DMS114 treated with DMSO at 0.1 percent for 48 hours (cell line): Measurements from ENCODE around the gene TCEAL3.
"Not testable (repeated sequence)": the region's sequence is repeated elsewhere in the genome, so short reads cannot be mapped to it uniquely, and the experiment has no call there.

Experiments used
- DNase-seq: peaks from one replicate; lab custom pipeline; 2025; ENCODE audit not compliant: unreplicated experiment; lab: John Stamatoyannopoulos, UW

TCEAL3 gene

DNA sequence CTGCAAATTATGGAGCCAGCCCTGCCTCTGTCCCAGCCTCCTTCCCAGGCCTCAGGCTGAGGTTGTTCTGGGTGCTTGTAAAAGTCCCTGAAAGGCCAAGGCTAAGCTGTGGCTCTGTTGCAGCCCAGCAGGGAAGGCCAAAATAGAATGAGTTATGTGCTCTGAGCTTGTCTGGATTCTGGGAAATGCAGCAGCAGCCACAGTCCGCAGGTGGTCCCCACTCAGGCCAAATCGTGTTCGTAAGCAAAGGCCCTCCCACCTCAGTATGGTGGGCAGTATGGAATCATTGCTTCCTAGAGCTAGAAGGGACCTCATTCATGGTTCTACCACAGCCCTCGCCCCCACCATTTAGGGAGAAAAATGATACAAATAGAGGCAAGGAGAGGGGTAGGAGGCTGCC lies 16.3 kb downstream of the TCEAL3 start:
- DNase-seq: no peak

DNA sequence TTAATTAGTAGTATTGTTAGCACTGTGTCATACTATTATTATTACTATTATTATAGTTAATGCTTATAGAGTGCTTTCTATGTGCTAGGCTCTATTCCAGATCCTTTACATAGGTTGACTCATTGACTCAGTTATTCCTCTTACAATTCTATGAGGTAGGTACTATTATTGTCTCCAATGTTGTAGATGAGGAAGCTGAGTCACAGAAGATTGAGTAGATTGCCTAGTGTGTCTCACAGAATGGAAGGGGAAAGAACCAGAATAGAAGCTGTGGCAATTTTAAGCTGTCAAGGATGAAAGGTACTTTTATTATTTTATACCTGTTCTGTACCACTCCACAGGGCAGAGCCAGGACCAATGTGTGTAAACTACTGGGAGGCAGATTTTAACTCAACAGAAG lies 19.1 kb downstream of the TCEAL3 start:
- no peak for DNase-seq

DNA sequence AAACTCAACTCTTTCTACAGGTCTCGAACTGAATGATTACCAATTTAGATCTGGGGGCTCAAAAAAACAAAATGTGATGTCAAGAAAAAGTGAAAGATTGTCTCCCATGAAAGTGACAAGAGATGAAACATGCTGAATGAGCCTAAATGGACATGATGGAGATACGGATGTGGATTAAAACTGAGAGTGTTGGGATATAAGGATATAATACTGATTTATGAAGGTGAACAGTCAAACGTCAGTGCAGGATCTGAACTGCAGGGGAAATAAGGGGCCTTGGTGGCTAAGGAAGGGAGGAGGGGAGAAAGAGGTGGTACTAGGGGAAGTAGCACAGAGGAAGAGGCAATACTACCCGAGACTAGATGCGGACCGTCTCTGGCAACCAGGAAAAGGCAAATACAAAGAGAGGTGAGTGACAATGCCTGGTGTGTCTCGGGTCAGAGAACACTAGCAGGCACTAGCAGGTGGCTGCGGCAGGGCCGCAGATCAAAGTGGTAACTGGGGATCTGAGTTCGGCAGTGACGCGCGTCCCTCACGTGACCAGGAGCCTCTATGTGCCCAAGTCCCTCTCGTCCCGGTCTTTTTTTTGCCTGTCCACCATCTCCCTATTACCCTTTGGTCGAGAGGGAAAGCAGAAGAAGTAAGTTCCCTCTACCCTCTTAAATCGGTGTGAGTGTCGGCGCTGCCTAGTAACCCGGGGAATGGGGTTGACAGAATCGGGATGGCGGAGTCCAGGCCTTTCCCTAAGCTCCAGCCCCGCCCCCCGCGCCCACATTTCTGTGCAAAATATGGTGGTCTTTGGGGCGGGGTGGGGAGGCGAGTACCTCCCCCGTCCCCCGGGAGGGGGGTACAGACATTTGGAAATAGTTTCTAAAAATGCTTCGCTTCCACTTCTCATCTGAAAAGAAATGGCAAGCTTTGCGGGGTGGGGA lies 20.9 kb downstream of the TCEAL3 start, which contains the start of gene TCEAL1:
TSS of gene TCEAL1 (plus strand) at position 590 of the 932 bp plus-strand sequence. CDS start 942 bp downstream, outside the sequence.
- peak; percentile 68 for DNase-seq

DNA sequence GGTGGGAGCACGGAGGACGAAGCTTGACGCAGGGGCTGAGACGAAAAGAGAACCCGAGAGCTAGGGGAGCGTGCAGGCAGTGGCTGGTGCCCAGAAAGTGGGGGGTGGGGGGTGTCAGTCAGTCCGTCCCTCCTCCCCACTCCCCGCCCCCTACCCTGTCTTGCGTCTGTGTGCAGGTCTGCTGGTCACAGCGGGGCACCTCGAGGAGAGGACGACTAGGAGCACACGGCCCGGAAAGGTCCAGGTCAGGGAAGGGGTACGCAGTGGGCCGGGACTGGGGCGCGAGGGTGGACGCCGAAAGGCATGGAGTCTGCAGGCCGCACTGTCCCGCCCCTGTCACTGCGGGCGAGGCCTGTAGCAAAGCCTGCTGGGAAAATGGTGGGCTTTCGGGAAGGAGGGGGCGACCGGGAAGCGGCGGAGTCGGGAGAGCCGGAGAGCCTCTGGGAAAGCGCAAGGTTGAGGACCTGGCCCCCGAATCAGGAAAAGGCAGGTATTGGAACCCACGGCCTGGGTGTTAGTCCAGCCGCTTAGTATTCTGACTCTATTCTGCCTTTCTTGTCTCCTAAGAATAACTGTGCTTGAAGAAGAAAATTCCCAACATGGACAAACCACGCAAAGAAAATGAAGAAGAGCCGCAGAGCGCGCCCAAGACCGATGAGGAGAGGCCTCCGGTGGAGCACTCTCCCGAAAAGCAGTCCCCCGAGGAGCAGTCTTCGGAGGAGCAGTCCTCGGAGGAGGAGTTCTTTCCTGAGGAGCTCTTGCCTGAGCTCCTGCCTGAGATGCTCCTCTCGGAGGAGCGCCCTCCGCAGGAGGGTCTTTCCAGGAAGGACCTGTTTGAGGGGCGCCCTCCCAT lies 21.8 kb downstream of the TCEAL3 start:
- peak; percentile 72 for DNase-seq

DNA sequence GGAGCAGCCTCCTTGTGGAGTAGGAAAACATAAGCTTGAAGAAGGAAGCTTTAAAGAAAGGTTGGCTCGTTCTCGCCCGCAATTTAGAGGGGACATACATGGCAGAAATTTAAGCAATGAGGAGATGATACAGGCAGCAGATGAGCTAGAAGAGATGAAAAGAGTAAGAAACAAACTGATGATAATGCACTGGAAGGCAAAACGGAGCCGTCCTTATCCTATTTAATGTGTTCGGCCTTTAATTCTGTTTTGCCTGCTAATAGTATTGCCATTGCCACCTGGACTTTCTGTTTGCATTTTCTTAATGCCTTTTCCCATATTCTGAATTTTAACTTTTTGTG lies 22.4 kb downstream of the TCEAL3 start:
- DNase-seq: no peak

DNA sequence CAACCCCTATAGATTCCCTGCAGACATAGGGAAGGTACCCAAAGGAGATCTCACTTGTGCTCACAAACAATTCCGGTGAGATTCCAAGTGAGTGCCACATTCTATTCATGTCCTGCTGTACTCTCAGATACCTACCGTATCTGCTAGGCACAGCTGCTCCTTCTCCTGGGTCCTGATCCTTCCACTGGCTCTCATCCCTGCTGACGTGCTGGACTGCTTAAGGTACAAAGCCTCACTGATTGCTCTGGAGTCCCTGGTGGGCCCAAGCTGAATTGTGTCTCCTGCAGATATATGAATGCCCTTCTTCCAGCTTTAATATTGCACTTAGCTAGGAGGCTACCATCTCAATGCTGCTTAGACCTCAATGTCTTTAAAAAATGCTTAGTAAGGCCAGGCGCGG lies 23.4 kb downstream of the TCEAL3 start:
- no peak for DNase-seq

DNA sequence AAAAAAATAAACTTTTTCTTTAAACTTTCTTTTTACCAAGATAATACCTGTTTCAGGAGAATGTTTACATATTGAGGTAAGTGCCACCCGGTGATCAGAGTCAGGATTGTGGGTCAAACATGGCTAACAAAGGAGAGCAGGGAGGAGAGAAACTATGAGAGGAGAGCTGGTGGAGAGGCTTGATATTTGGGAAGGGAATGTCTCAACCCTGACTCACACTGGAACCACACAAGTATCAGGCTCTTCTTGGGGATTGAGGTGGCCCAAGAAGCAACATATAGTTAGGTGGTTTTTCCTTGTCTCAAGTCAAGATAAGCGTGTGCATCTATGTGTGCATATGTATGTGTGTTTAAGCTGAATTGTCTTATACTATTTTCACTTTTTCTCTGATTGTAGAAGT lies 27.7 kb downstream of the TCEAL3 start:
- no peak for DNase-seq

DNA sequence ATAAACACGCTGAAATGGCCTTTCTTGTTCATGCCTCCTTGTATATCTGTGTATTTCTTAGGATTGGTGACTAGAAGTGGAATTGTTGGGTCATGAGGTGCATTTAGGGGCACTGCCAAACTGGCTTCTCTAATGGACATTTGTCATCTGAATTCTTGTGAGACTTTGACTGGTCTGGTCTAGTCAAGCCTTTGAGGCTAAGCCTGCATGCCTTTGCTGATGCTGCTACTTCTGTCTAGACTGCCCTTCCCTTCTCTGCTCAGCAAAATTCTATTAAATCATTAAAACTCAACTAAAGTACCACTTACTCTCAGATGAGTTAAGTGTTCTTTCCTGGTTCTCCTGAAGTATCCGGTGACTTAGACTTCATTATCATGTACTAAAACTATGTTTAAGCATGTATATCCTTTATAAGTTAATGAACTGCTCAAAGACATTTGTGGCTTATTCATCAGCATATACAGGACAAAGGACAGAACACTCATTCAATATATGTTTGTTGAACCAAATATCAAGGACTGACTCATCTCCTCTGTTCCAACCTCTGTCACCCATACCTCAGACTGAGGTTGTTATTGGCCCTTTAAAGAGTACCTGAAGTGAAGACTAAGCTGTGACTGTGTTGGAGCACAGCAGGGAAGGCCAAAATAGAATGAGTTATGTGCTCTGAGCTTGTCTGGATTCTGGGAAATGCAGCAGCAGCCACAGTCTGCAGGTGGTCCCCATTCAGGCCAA lies 30.0 kb downstream of the TCEAL3 start:
- no peak for DNase-seq

DNA sequence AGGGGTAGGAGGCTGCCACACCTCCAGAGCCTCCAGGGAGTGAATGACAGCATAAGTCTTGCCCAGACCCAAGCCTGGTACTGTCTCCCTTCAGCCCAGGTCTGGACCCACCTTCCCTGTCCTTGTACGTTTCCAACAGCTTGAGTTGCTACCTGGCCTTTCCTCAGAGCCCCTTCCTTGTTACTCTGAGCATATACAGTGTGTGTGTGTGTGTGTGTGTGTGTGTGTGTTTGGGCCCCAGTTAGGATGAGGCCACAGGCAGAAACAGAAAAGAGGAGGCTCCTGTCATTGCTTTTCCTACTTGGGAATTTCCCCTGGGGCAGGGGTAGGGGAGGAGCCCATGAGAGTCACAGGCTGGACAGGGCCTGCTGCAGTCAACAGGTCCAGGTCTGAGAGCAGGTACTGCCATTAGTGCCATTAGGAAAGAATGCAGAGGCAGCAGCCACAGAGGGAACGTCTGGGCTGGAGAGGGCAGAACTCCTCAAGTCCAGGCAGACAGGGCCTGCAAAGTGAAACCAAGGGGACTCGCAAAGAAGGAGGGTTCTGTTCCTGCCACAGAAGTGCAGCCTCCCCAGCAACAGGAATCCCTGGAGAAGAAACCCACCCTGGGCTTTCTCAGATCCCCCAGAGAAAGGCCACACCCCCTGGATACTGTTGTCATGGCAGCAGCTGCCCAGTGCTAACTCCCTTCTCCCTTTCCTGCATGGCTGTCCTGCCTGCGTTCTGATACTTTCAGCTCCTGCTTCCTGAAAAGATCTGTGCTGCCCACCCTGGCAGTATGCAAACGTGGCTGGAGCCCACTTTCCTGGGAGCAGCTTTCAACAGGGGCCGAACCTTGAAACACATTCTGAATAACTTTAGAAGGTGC lies 30.9 kb downstream of the TCEAL3 start:
- not testable (repeated sequence) for DNase-seq

DNA sequence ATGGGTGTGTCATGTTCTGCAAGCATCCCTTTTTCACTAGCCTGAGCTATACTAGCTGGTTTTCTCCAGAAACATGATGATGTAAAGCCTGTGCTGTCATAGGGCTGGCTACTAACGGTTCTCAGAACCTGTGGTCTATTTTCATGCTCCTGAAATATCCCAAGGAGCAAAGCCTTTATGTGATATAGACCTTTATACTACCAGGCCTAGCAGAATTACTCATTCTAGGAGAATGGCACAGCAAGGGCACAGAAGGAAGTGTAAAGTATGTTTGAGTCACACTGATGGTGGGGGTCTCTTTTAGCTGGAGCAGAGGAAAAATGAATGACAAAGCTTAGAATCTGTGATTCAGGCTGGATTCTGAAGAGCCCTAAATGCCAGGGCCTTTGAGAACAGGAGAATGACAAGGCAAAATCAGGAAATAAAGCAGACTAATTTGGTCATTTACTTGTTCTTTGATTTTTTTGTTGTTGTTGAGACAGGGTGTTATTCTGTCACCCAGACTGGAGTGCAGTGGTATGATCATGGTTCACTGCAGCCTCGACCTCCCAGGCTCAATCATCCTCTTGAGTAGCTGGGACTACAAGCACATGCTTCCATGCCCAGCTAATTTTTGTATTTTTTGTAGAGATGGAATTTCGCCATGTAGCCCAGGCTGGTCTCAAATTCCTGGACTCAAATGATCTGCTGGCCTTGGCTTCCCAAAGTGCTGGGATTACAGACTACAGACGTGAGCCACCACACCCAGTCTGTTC lies 32.8 kb downstream of the TCEAL3 start:
- no peak for DNase-seq

DNA sequence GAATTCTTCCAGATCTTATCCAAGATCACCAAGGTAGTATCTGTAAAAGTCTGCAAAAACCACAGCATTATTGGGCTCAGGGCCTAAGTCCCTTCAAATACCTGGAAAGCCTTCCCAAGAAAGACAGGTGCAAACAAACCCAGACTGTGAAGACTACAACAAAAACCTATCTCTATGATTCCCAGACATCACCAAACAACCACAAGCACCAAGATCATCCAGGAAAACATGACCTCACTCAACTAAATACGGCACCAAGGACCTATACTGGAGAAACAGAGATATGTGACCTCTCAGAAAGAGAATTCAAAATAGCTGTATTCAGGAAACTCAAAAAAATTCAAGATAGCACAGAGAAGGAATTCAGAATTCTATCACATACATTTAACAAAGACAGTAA lies 36.4 kb downstream of the TCEAL3 start:
- DNase-seq: no peak

DNA sequence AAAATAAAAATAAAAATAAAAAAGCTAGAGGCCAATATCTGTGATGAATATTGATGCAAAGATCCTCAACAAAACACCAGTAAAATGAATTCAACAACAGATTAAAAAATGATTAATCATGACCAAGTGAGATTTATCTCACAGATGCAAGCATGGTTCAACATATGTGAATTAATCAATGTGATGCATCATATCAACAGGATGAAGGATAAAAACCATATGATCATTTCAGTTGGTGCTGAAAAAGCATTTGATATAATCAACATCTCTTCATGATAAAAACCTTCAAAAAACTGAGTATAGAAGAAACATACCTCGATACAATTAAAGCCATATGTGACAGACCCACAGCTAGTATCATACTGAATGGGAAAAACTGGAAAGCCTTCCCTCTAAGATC lies 39.9 kb downstream of the TCEAL3 start:
- no peak for DNase-seq

DNA sequence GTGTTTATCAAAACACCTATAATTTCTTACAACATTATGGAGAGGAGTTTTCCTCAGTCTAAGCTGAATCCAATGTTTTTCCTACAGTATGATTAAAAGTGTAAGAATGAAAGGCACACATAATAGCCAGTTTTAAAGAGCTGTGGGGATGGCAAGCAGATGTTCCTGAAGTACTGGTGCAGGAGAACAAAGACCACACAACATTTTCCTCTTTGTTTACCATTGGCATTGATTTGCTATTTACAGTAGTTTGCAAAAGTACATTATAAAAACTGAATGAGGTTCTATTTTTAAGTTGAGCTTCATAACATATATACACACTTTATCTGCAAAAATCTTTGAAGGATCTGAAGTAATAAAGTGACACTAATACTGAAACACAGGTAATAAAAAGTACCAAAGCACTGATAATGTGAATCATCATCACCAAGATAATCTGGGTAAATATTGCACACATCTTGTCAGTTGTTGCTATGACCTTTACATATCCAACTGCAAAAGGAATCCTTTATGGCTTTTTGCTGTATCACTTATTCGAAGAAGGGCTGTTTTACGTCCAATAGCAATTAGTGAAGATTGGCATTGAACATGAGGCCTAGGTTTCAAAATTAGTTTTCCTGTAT lies 43.5 kb downstream of the TCEAL3 start:
- DNase-seq: no peak

DNA sequence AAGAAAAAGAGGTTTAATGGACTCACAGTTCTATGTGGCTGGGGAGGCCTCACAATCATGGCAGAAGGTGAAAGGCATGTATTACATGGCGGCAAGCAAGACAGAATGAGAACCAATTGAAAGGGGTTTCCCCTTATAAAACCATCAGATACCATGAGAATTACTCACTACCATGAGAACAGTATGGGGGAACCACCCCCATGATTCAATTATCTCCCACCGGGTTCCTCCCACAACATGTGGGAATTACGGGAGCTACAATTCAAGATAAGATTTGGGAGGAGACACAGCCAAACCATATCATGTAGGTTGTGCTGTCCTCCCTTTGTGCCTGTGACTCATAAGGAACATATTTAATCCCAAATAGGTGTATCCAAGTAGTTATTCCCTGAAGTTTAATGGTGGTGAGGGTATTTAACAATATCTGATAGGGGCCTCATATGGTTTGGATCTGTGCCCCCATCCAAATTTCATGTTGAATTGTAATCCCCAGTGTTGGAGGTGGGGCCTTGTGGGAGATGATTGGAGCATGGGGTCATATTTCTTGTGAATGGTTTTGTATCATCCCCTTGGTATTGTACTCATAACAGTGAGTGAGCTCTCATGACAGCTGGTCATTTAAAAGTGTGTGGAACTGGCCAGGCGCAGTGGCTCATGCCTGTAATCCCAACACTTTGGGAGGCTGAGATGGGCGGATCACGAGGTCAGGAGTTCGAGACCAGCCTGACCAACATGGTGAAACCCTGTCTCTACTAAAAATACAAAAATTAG lies 47.7 kb downstream of the TCEAL3 start:
- not testable (repeated sequence) for DNase-seq

DNA sequence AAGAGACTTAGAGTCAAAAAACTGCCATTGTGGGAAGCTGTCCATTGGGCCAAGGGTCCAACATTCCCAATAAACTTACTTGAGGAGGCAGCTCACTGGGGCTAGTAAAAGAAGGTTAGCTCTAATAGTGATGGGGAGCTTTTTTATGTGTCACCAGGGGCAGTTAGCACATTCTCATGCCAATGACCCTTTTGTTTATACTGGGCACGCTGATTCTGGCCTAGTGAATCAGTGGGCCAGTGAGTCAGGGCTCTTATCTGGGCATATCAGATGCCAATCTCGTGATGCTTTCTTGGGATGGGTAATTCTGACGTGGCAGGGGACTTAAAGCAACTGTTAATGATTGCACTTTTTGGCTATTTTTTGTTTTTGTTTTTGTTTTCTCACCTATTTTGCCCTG lies 48.9 kb downstream of the TCEAL3 start:
- DNase-seq: no peak

DNA sequence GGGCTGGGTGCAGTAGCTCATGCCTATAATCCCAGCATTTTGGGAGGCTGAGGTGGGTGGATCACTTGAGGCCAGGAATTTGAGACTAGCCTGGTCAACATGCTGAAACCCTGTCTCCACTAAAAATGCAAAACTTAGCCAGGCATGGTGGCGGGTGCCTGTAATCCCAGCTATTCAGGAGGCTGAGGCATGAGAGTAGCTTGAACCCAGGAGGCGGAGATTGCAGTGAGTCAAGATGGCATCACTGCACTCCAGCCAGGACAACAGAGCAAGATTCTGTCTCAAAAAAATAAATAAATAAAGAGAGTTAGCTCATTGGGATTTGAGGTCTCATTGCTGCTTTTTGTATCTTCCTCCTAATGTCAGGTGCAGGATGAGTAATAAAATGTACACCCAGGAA lies 49.3 kb downstream of the TCEAL3 start:
- not testable (repeated sequence) for DNase-seq

DNA sequence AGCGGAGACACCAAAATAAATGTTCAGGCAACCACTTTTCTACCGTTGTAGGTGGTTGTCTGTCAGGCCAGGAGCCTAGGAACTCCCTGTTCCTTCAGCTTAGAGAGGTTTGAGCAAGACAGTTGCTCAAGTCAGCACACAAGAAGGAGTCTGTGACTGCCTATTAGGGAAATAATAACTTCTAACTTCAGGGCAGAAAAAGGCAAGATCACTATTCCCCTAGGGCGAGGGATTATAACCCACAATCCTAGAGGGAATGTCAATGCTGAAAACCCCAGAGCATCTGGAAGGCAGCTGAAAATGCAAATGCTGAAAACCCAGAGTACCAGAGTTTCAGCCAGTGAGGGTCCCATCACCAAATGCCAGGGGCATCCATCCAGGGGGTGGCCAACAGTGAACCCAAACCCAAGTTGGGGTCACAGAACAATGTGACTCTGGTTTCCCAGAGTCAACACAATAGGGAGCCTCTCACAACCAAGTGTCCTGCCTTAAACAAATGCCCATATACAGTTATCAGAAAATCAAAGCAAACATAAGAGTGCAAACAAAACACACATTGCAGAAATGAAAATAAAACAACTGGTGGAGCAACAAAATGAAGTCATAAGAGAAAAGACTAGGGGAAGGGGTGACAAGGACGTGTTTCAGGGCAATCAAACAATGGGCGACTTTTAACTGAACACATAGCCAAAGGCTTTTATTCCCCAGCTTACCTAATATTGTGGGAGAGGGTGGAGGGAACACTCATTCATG lies 51.1 kb downstream of the TCEAL3 start:
- no peak for DNase-seq

DNA sequence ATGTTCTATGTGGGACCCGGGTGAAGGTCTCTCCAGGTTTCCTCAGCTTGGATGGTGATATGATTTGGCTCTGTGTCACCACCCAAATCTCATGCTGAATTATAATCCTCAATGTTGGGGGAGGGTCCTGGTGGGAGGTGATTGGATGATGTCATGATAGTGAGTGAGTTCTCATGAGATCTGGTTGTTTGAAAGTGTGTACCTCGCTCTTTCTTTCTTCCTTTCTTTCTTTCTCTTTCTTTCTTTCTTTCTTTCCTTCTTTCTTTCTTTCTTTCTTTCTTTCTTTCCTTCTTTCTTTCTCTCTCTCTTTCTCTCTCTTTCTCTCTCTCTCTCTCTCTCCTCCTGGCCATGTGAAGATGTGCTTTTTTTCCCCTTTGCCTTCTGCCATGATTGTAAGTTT lies 51.7 kb downstream of the TCEAL3 start:
- DNase-seq: not testable (repeated sequence)
